ENCODE data around the gene RPS8.

Gene RPS8

GRCh38 chr1:44799770-44800584 is 24.6 kb downstream of the RPS8 start, which contains the start of gene PLK3:
TSS of gene PLK3 (plus strand) at chr1:44800377. CDS start at chr1:44800464, 87 bp downstream.
- H3K36me3 ChIP-seq (replicated peaks; ENCODE audit: low read depth, low read length), result peaks cover 36% of the 10 kb centered on the region
- peak within 1 kb of the TSS; percentile 80 for H3K27ac ChIP-seq (ENCODE audit: low read length)
- peaks cover 29% of the 10 kb centered on the region for H3K4me1 ChIP-seq (ENCODE audit: low read length)
- peak within 1 kb of the TSS; percentile 99 for H3K4me3 ChIP-seq (ENCODE audit: low read length)
- H3K27me3 ChIP-seq (ENCODE audit: low read depth, low read length), result no peaks in the 10 kb centered on the region
- no peak within 1 kb of the TSS for H2AFZ ChIP-seq (ENCODE audit: low read depth, low read length)
- H4K20me1 ChIP-seq (ENCODE audit: insufficient read depth, low read length), result peaks cover 11% of the 10 kb centered on the region
- H3K9ac ChIP-seq (ENCODE audit: low read length), result peak within 1 kb of the TSS; percentile 95
- no peaks in the 10 kb centered on the region for H3K9me3 ChIP-seq (ENCODE audit: insufficient read depth, low read length)
- peak within 1 kb of the TSS; percentile 97 for H3K4me2 ChIP-seq (ENCODE audit: low read length)
- H3K79me2 ChIP-seq (ENCODE audit: low read length), result peaks cover 44% of the 10 kb centered on the region
- TF ChIP-seq EZH2phosphoT487 (IDR thresholded peaks at IDR 0.05; ENCODE audit: low read depth) (no peak), CTCF (IDR thresholded peaks at IDR 0.05; ENCODE audit: low read depth, low read length) (peak; percentile 70)

GRCh38 chr1:44801491-44802305 is 26.4 kb downstream of the RPS8 start:
- Histone ChIP-seq H3K4me2 (ENCODE audit: low read length) (peak overlapping the region; percentile 97), H3K9ac (ENCODE audit: low read length) (peak overlapping the region; percentile 95), H3K4me3 (ENCODE audit: low read length) (peak overlapping the region; percentile 99), H3K79me2 (ENCODE audit: low read length) (peaks cover 58% of the 10 kb centered on the region), H3K27ac (ENCODE audit: low read length) (peak overlapping the region; percentile 79), H3K36me3 (replicated peaks; ENCODE audit: low read depth, low read length) (peaks cover 51% of the 10 kb centered on the region), H3K27me3 (ENCODE audit: low read depth, low read length) (no peaks in the 10 kb centered on the region), H3K9me3 (ENCODE audit: insufficient read depth, low read length) (no peaks in the 10 kb centered on the region), H2AFZ (ENCODE audit: low read depth, low read length) (no peak overlapping the region), H3K4me1 (ENCODE audit: low read length) (peaks cover 46% of the 10 kb centered on the region), H4K20me1 (ENCODE audit: insufficient read depth, low read length) (peaks cover 11% of the 10 kb centered on the region)
- TF ChIP-seq EZH2phosphoT487 (IDR thresholded peaks at IDR 0.05; ENCODE audit: low read depth), result no peak
- TF ChIP-seq CTCF (IDR thresholded peaks at IDR 0.05; ENCODE audit: low read depth, low read length), result no peak

GRCh38 chr1:44802306-44803061 is 27.1 kb downstream of the RPS8 start:
- peak overlapping the region; percentile 99 for H3K4me3 ChIP-seq (ENCODE audit: low read length)

More at GRCh38 chr1:44802306-44803061, 27.1 kb downstream of the RPS8 start:
- Histone ChIP-seq H3K36me3 (replicated peaks; ENCODE audit: low read depth, low read length) (peaks cover 59% of the 10 kb centered on the region), H3K9me3 (ENCODE audit: insufficient read depth, low read length) (no peaks in the 10 kb centered on the region), H2AFZ (ENCODE audit: low read depth, low read length) (no peak overlapping the region), H3K27me3 (ENCODE audit: low read depth, low read length) (no peaks in the 10 kb centered on the region), H4K20me1 (ENCODE audit: insufficient read depth, low read length) (peaks cover 11% of the 10 kb centered on the region), H3K27ac (ENCODE audit: low read length) (peak overlapping the region; percentile 79), H3K4me2 (ENCODE audit: low read length) (peak overlapping the region; percentile 97), H3K9ac (ENCODE audit: low read length) (peak overlapping the region; percentile 95), H3K4me1 (ENCODE audit: low read length) (peaks cover 54% of the 10 kb centered on the region), H3K79me2 (ENCODE audit: low read length) (peaks cover 62% of the 10 kb centered on the region)
- TF ChIP-seq CTCF (IDR thresholded peaks at IDR 0.05; ENCODE audit: low read depth, low read length), result no peak
- no peak for TF ChIP-seq EZH2phosphoT487 (IDR thresholded peaks at IDR 0.05; ENCODE audit: low read depth)
